ENCODE data around the gene GLI2.

The GLI2 gene
- 0 reads per million in 3 donors for total RNA-seq

DNA sequence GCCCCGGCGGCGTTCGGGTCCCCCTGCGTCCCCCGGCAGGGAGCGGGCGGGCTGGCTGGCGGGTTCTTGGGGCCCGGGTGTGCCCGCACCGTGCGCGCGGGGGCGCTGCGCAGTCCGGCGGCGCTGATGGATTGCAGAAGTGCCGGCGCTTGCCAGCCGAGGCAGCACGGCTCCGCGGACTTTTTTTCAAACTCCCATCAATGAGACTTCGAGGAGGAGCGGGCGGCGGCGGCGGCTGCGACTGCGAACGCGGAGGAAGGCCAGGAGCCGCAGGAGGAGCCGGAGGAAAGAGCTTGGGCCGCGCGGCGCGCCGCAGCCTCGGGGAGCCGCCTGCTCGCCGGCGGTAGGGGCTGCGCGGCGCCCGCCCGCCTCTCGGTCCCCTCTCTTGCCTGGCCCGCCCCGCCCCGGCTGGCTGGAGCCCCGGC lies at the start of gene GLI2:
GLI2 (plus strand) TSS at position 123 of the 425 bp plus-strand sequence. CDS start 61,453 bp downstream, outside the sequence.
- no peaks in the 10 kb centered on the region for H3K9me3 ChIP-seq (ENCODE audit: control insufficient read depth, low read length)
- H3K27me3 ChIP-seq (replicated peaks; ENCODE audit: control insufficient read depth, insufficient read depth, low read length, poor library complexity, severe bottlenecking), result peaks cover 24% of the 10 kb centered on the region
- no peaks in the 10 kb centered on the region for H3K36me3 ChIP-seq (ENCODE audit: control insufficient read depth, insufficient read depth, low read length)
- H3K4me3 ChIP-seq (ENCODE audit: insufficient read depth, low read depth, low read length, poor library complexity, severe bottlenecking), result peak within 1 kb of the TSS; percentile 25
- no peak within 1 kb of the TSS for H3K27ac ChIP-seq (ENCODE audit: insufficient read depth, low read length, poor library complexity, severe bottlenecking)
- H3K4me1 ChIP-seq (ENCODE audit: control insufficient read depth, insufficient read depth, low read length, poor library complexity, severe bottlenecking), result no peaks in the 10 kb centered on the region
- no peak for DNase-seq

DNA sequence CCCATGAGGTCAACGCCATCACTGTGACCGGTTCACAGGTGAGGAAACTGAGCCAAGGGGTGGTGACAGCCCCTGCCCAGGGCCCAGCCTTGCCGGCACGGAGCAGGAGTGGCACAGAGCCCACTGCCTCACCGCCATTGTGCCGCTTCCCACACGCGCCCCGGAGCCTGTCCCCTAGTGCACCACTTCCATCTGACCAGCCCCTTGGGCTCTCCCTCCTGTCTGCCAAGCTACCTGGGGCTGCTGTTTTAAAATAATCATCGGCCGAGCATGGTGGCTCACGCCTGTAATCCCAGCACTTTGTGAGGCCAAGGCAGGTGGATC lies 49.7 kb upstream of the GLI2 start:
- H3K9me3 ChIP-seq (ENCODE audit: control insufficient read depth, low read length), result no peaks in the 10 kb centered on the region
- no peaks in the 10 kb centered on the region for H3K27me3 ChIP-seq (replicated peaks; ENCODE audit: control insufficient read depth, insufficient read depth, low read length, poor library complexity, severe bottlenecking)
- no peak overlapping the region for H3K27ac ChIP-seq (ENCODE audit: insufficient read depth, low read length, poor library complexity, severe bottlenecking)
- no peaks in the 10 kb centered on the region for H3K4me1 ChIP-seq (ENCODE audit: control insufficient read depth, insufficient read depth, low read length, poor library complexity, severe bottlenecking)
- no peaks in the 10 kb centered on the region for H3K36me3 ChIP-seq (ENCODE audit: control insufficient read depth, insufficient read depth, low read length)
- no peak for DNase-seq
- no peak overlapping the region for H3K4me3 ChIP-seq (ENCODE audit: insufficient read depth, low read depth, low read length, poor library complexity, severe bottlenecking)

DNA sequence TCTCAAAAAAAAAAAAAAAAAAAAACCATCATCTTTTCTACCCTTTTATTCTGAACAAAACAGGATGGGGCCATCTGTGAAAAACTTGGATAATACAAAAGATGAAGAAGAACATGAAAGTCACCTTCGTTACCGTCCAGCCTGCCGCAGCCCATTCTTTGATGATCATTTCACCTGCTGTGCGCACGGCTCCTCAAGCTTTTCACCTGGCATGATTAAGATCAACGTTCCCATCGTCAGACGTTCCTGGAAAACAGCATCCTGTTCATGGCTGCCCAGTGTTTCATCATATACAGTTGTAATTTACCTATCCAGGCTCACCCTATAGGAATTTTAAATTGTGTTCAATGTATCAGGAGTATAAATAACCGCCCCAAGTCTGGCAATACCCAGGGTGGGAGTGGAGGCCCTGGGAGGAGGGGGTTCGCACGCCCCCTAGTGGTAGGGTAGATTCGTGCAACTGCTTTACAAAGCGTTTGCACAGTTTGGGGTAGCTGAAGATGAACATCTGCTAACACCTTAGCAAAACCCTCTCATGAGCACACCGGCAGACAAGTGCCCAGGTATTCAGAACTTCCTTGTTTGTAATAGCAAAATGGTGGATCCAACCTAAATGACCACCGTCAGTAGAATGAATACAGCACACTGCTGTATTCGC lies 49.0 kb upstream of the GLI2 start:
- no peak overlapping the region for H3K4me3 ChIP-seq (ENCODE audit: insufficient read depth, low read depth, low read length, poor library complexity, severe bottlenecking)
- H3K27me3 ChIP-seq (replicated peaks; ENCODE audit: control insufficient read depth, insufficient read depth, low read length, poor library complexity, severe bottlenecking), result no peaks in the 10 kb centered on the region
- no peaks in the 10 kb centered on the region for H3K36me3 ChIP-seq (ENCODE audit: control insufficient read depth, insufficient read depth, low read length)
- DNase-seq, result no peak
- H3K9me3 ChIP-seq (ENCODE audit: control insufficient read depth, low read length), result no peaks in the 10 kb centered on the region
- H3K27ac ChIP-seq (ENCODE audit: insufficient read depth, low read length, poor library complexity, severe bottlenecking), result no peak overlapping the region
- no peaks in the 10 kb centered on the region for H3K4me1 ChIP-seq (ENCODE audit: control insufficient read depth, insufficient read depth, low read length, poor library complexity, severe bottlenecking)

DNA sequence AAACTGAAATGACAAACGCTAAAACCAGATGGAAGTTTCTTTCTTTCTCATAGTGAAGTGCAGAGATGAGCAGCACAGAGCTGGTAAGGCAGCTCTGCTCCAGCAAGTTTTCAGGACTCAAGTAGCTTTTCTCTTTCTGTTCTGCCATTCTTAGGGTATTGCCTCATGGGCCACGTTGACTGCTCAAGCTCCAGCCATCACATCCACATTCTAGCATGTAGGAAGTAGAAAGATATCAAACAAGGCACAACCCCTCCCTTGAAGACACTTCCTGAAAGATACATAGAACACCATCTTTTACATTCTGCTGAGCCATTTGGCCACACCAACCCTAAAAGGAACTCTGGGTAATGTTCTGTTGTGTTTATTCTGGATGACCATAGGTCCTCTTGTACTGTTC lies 48.5 kb upstream of the GLI2 start:
- no peaks in the 10 kb centered on the region for H3K36me3 ChIP-seq (ENCODE audit: control insufficient read depth, insufficient read depth, low read length)
- no peak for DNase-seq
- no peaks in the 10 kb centered on the region for H3K4me1 ChIP-seq (ENCODE audit: control insufficient read depth, insufficient read depth, low read length, poor library complexity, severe bottlenecking)
- no peak overlapping the region for H3K4me3 ChIP-seq (ENCODE audit: insufficient read depth, low read depth, low read length, poor library complexity, severe bottlenecking)
- H3K9me3 ChIP-seq (ENCODE audit: control insufficient read depth, low read length), result no peaks in the 10 kb centered on the region
- no peaks in the 10 kb centered on the region for H3K27me3 ChIP-seq (replicated peaks; ENCODE audit: control insufficient read depth, insufficient read depth, low read length, poor library complexity, severe bottlenecking)
- H3K27ac ChIP-seq (ENCODE audit: insufficient read depth, low read length, poor library complexity, severe bottlenecking), result no peak overlapping the region

DNA sequence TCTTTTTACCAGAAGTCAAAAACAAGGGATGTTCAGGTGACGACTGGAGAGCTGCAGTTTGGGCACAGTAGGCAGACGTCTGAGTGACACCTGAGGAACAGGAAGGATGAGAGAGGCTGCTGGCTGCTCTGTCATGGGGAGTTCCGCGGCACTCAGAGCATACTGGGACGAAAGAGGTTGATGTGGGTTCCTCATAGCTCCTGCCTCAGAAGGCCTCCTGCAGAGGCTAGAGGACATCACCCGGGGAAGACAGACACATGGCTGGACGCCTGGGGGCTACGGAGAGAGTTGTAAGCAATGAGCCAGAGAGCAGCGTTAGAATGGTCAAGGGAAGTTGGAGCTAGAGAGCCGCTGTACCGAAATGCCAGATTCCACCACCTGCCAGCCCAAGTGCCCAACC lies 45.1 kb upstream of the GLI2 start:
- no peaks in the 10 kb centered on the region for H3K4me1 ChIP-seq (ENCODE audit: control insufficient read depth, insufficient read depth, low read length, poor library complexity, severe bottlenecking)
- no peak overlapping the region for H3K4me3 ChIP-seq (ENCODE audit: insufficient read depth, low read depth, low read length, poor library complexity, severe bottlenecking)
- H3K27ac ChIP-seq (ENCODE audit: insufficient read depth, low read length, poor library complexity, severe bottlenecking), result no peak overlapping the region
- no peak for DNase-seq
- no peaks in the 10 kb centered on the region for H3K9me3 ChIP-seq (ENCODE audit: control insufficient read depth, low read length)
- no peaks in the 10 kb centered on the region for H3K36me3 ChIP-seq (ENCODE audit: control insufficient read depth, insufficient read depth, low read length)
- H3K27me3 ChIP-seq (replicated peaks; ENCODE audit: control insufficient read depth, insufficient read depth, low read length, poor library complexity, severe bottlenecking), result no peaks in the 10 kb centered on the region

DNA sequence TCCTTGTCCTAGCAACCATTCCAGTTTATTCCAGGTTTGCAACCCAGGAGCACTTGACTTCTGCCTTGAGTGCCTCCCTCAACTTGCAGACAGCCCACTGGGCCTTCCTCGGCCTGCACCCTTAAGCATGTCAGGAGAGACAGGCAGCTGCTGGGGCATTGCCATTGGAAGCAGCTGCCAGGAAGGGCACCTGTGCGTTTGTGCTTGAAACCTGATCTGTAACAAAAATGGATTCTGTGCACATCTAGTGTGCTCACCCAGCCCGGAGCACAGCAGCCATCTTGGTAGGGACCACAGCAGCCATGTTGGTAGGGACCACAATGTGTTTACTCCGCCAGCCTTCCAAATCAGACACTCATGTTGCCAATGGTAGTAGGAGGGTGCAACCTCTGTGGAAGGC lies 44.3 kb upstream of the GLI2 start:
- H3K27me3 ChIP-seq (replicated peaks; ENCODE audit: control insufficient read depth, insufficient read depth, low read length, poor library complexity, severe bottlenecking), result peaks cover 4% of the 10 kb centered on the region
- no peak for DNase-seq
- H3K4me1 ChIP-seq (ENCODE audit: control insufficient read depth, insufficient read depth, low read length, poor library complexity, severe bottlenecking), result no peaks in the 10 kb centered on the region
- H3K27ac ChIP-seq (ENCODE audit: insufficient read depth, low read length, poor library complexity, severe bottlenecking), result no peak overlapping the region
- H3K9me3 ChIP-seq (ENCODE audit: control insufficient read depth, low read length), result no peaks in the 10 kb centered on the region
- no peaks in the 10 kb centered on the region for H3K36me3 ChIP-seq (ENCODE audit: control insufficient read depth, insufficient read depth, low read length)
- no peak overlapping the region for H3K4me3 ChIP-seq (ENCODE audit: insufficient read depth, low read depth, low read length, poor library complexity, severe bottlenecking)

DNA sequence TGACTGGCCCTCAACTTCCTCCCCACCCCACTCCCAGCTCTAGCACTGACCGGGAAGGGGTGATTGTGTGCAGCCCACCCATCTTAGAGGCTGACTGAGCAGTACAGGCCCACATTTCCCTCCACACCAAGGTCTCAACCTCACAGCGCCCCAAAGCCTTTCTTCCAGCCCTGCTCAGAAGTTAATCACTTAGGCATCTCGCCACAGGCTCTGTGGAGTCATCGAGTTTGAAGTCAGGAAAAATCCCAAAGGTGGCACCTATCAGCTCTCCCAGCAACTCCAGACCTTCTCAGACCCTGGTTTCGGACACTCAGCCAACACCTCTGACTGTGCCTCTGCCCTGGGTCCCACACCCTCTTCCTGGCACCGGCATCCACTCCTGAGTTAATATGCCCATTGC lies 43.0 kb upstream of the GLI2 start:
- Histone ChIP-seq H3K9me3 (ENCODE audit: control insufficient read depth, low read length) (no peaks in the 10 kb centered on the region), H3K27me3 (replicated peaks; ENCODE audit: control insufficient read depth, insufficient read depth, low read length, poor library complexity, severe bottlenecking) (peaks cover 5% of the 10 kb centered on the region)

DNA sequence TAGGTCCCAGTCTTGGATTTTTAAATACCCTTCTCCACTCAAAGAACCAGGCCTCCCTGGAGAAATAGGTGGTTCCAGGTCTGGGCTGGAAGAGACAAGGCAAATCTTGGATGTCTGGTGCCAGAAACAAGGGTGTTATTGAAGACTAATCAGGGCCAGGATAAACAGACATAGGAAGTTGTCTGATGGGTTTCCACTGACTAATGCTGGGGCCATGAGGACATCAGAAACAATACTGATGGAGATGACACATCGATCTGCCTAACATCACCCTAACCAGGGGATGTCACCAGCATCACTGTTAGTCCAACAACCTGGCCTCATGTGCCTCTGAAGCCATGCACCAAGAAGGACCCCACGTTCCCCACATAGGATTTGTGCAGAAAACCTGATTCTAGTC lies 42.5 kb upstream of the GLI2 start:
- Histone ChIP-seq H3K36me3 (ENCODE audit: control insufficient read depth, insufficient read depth, low read length) (no peaks in the 10 kb centered on the region), H3K9me3 (ENCODE audit: control insufficient read depth, low read length) (no peaks in the 10 kb centered on the region), H3K27ac (ENCODE audit: insufficient read depth, low read length, poor library complexity, severe bottlenecking) (no peak overlapping the region), H3K27me3 (replicated peaks; ENCODE audit: control insufficient read depth, insufficient read depth, low read length, poor library complexity, severe bottlenecking) (peaks cover 5% of the 10 kb centered on the region), H3K4me3 (ENCODE audit: insufficient read depth, low read depth, low read length, poor library complexity, severe bottlenecking) (no peak overlapping the region), H3K4me1 (ENCODE audit: control insufficient read depth, insufficient read depth, low read length, poor library complexity, severe bottlenecking) (no peaks in the 10 kb centered on the region)
- DNase-seq, result no peak

More for the DNA sequence above, 43.0 kb upstream of the GLI2 start:
- Histone ChIP-seq H3K4me3 (ENCODE audit: insufficient read depth, low read depth, low read length, poor library complexity, severe bottlenecking) (no peak overlapping the region), H3K27ac (ENCODE audit: insufficient read depth, low read length, poor library complexity, severe bottlenecking) (no peak overlapping the region), H3K4me1 (ENCODE audit: control insufficient read depth, insufficient read depth, low read length, poor library complexity, severe bottlenecking) (no peaks in the 10 kb centered on the region), H3K36me3 (ENCODE audit: control insufficient read depth, insufficient read depth, low read length) (no peaks in the 10 kb centered on the region)
- DNase-seq, result no peak

DNA sequence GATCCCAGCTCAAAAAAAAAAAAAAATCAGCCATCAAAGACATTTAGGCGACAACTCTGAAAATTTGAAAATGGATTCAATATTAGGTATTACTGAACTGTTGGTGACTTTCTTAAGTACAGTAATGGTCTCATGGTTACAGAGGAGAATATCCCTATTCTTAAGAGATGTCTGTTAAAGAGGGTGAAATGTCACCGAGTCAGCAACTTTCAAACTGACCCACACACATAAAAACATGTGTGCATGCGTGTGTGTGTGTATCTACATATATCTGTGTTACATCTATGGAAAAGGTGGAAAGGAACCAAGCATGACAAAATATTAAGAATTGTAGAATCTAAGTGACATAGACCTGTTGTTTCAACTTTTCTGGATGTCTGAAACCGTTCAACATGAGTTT lies 41.6 kb upstream of the GLI2 start:
- H3K4me1 ChIP-seq (ENCODE audit: control insufficient read depth, insufficient read depth, low read length, poor library complexity, severe bottlenecking), result no peaks in the 10 kb centered on the region
- no peak for DNase-seq
- peaks cover 5% of the 10 kb centered on the region for H3K27me3 ChIP-seq (replicated peaks; ENCODE audit: control insufficient read depth, insufficient read depth, low read length, poor library complexity, severe bottlenecking)
- no peaks in the 10 kb centered on the region for H3K36me3 ChIP-seq (ENCODE audit: control insufficient read depth, insufficient read depth, low read length)
- no peak overlapping the region for H3K27ac ChIP-seq (ENCODE audit: insufficient read depth, low read length, poor library complexity, severe bottlenecking)
- no peak overlapping the region for H3K4me3 ChIP-seq (ENCODE audit: insufficient read depth, low read depth, low read length, poor library complexity, severe bottlenecking)
- no peaks in the 10 kb centered on the region for H3K9me3 ChIP-seq (ENCODE audit: control insufficient read depth, low read length)

DNA sequence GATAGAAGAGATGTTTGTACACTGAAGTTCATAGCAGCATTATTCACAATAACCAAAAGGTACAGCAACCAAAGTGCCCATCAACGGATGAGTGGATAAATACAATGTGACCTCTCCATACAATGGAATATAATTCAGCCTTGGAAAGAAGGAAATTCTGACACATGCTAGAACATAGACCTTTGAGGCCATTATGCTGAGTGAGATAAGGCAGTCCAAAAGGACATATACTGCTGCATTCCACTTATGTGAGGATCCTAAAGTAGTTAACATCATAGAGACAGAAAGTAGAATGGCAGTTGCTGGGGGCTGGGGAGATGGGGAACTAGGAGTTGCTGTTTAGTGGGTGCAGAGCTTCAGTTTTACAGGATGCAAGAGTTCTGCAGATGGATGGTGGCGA lies 38.2 kb upstream of the GLI2 start:
- DNase-seq, result no peak
- no peak overlapping the region for H3K4me3 ChIP-seq (ENCODE audit: insufficient read depth, low read depth, low read length, poor library complexity, severe bottlenecking)
- no peak overlapping the region for H3K27ac ChIP-seq (ENCODE audit: insufficient read depth, low read length, poor library complexity, severe bottlenecking)
- no peaks in the 10 kb centered on the region for H3K4me1 ChIP-seq (ENCODE audit: control insufficient read depth, insufficient read depth, low read length, poor library complexity, severe bottlenecking)
- H3K36me3 ChIP-seq (ENCODE audit: control insufficient read depth, insufficient read depth, low read length), result no peaks in the 10 kb centered on the region
- no peaks in the 10 kb centered on the region for H3K9me3 ChIP-seq (ENCODE audit: control insufficient read depth, low read length)
- H3K27me3 ChIP-seq (replicated peaks; ENCODE audit: control insufficient read depth, insufficient read depth, low read length, poor library complexity, severe bottlenecking), result peaks cover 5% of the 10 kb centered on the region
